GM18508 (cell line): Measurements from ENCODE around the gene ARHGAP9.

Experiments used
- ATAC-seq: cut with Tn5 transposase; IDR thresholded peaks from one replicate; pipeline ENCODE4 v1.9.1; 2021; ENCODE audit warnings: moderate number of reproducible peaks; ENCODE audit not compliant: insufficient read depth, unreplicated experiment

Gene ARHGAP9

GRCh38 chr12:57461276-57461916, 18.3 kb downstream of the ARHGAP9 start:
- ATAC-seq, result no peak

DNA sequence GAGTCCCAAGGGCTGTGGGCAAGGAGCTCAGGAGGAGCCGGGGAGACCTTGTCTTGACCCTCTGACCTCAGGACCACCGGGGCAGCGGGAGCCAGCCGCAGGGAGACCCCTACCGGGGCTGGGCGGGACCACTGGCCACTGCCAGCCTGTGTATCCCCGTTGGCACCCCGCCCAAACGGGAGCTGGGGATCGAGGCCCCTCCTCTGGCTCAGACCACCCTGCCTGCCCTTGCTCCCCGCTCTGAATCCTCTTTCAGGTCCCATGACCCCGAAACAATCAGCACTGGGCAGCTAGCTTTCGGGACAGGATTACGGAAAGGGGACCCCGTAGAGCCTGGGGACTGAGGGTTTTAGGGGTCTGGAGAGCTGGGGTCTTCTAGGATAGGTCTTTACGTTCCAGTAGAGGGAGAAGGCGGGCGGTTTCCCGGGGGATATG, 18.8 kb downstream of the ARHGAP9 start:
- ATAC-seq, result no peak

DNA sequence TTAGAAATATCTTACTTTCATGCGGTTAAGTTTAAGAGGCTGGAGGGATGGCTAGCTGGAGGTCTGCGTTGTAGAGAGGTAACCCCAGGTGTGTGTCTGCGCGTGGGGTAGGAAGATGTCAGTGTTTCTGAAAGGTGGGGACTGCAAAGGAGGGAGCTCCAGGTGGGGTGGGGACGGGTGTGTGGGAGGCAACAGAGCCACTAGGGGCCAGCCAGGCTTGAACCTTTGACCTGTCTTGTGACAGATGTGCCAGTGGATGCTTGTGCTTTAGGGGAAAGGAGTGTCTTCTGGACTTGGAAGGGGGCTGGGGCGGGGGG, 19.2 kb downstream of the ARHGAP9 start:
- no peak for ATAC-seq

- ATAC-seq, result no peak
These were observed 19.8 kb downstream of the ARHGAP9 start, which contains the start of gene GLI1 for GRCh38 chr12:57459750-57460467. Gene GLI1 (plus strand): TSS chr12:57459785. CDS start chr12:57463692, 3,907 bp downstream.

DNA sequence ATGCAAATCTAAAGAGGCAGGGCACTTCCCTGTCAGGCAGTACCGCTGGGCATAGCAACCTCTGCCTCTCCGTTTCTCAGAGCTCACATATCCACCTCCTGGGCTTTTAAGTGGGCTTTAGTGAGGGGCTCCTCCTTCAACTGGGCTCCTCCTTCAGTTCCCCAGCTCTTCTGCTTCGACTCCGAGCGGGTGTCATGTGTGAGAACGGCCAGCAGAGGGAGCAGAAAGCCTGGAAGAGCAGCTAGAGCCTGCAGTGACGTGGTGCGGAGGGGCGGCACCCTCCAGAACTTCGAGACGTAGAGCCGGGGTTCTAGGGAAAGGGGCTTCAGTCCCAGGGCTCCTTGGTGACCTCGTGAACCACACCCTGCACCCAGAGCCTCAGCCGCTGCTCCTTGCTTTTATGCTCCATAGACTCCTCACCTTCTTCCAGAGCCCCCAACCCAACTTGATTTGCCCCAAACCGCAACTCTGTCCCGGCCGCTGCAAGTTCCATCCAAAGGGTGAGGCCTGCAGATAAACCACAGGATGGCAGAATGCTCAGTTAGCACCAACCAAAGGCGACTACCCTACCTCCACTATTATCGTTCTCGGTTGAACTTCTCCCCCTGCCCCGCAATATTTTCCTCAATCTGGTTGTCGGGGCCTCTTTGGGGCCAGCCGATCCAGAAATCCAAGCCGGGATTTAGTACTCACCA, 20.5 kb downstream of the ARHGAP9 start:
- no peak for ATAC-seq

DNA sequence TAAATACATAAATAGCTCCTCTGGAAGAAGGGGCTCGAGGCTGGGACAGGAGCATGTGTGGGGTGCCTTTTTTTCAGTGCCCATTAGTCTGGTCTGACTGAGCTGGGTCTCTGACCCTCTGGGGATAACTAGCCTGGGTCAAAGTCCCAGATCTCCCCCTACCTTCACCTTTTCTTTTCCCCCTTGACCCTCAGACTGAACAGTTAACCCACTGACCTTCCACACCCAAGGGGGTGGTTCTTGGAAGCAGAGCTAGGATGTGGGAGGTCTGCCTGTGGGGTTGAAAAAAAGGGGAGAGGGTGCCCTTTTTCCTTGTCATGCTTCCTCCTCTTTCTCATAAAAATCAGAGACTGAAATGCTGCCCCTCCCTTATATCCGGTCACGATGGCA, 21.0 kb downstream of the ARHGAP9 start:
- ATAC-seq, result no peak

GRCh38 chr12:57456737-57457490, 22.8 kb downstream of the ARHGAP9 start:
- no peak for ATAC-seq

DNA sequence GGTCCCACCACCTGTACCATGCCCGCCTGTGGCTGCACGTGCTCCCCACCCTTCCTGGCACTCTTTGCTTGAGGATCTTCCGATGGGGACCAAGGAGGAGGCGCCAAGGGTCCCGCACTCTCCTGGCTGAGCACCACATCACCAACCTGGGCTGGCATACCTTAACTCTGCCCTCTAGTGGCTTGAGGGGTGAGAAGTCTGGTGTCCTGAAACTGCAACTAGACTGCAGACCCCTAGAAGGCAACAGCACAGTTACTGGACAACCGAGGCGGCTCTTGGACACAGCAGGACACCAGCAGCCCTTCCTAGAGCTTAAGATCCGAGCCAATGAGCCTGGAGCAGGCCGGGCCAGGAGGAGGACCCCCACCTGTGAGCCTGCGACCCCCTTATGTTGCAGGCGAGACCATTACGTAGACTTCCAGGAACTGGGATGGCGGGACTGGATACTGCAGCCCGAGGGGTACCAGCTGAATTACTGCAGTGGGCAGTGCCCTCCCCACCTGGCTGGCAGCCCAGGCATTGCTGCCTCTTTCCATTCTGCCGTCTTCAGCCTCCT, 23.4 kb downstream of the ARHGAP9 start:
- ATAC-seq, result no peak

DNA sequence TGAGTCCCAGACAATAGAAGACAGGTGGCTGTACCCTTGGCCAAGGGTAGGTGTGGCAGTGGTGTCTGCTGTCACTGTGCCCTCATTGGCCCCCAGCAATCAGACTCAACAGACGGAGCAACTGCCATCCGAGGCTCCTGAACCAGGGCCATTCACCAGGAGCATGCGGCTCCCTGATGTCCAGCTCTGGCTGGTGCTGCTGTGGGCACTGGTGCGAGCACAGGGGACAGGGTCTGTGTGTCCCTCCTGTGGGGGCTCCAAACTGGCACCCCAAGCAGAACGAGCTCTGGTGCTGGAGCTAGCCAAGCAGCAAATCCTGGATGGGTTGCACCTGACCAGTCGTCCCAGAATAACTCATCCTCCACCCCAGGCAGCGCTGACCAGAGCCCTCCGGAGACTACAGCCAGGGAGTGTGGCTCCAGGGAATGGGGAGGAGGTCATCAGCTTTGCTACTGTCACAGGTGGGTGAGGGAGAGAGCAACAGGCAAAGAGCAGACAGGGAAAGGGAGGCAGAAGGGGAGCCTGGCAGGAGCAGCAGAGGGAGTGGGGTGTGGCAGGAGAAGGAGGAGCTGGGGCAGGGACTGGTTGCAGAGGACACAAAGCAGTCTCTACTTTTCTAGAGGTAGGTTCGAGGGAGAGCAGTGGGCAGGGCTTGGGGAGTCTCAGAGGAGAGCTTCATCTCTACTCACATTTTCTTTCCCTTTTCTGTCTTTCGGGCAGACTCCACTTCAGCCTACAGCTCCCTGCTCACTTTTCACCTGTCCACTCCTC, 24.1 kb downstream of the ARHGAP9 start:
- ATAC-seq, result no peak

GRCh38 chr12:57454566-57455373, 24.9 kb downstream of the ARHGAP9 start, which contains the start of gene INHBE:
Gene INHBE (plus strand): TSS chr12:57455307. CDS start chr12:57455537, 230 bp downstream.
- no peak for ATAC-seq

- ATAC-seq, result no peak
These were observed 25.5 kb downstream of the ARHGAP9 start for GRCh38 chr12:57454213-57454565.

DNA sequence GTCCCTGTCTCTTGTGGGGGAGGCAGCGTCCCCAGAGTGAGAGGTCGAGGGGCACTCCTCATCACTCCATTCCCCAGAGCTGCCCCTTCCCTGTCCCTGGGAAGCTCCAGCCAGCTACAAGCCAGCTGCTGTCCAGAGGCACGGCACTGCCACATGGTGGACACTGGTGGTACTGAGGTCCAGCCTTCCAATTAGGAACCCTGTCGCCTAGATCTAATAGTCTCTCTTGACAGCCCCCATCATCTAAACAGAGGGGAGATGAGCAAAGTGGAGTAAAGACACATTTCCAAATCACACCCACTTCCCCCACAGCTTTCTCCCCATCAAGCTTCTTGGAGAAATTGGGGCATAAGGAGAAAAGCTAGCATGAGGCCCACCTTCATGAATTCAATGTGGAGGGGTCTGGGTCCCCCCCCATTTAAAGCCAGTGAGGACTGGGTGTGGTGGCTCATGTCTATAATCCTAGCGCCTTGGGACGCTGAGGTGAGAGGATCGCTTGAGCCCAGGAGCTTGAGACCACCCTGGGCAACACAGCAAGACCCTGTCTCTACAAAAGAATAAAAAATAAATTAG, 26.6 kb downstream of the ARHGAP9 start:
- no peak for ATAC-seq

GRCh38 chr12:57452181-57452936, 27.3 kb downstream of the ARHGAP9 start:
- ATAC-seq, result no peak

DNA sequence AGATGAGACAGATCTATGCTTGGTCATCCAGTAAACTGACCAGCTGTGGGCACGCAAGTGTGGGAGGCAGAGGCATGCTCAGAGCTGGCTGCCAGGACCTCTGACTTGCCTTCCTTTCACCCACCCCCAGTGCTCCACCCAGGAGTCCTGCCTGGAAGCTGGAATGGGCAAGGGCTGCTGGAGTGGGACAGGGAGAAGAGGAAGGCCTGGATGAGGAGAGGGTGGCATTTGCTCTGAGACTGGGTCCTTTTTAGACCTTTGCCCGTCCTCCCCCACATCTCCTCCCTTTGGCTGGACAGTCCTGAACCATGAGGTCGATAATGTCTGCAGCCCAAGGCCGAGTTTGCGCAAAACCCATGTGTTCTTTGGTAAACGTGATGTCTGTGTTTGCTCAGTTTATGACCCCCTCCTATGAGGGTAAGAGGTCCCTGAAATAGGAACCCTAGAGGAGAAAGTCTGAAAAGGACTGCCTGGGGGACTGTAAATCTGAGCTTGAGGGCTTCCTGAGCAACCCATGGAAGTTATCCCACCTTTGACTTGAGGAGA, 28.4 kb downstream of the ARHGAP9 start:
- ATAC-seq, result no peak

DNA sequence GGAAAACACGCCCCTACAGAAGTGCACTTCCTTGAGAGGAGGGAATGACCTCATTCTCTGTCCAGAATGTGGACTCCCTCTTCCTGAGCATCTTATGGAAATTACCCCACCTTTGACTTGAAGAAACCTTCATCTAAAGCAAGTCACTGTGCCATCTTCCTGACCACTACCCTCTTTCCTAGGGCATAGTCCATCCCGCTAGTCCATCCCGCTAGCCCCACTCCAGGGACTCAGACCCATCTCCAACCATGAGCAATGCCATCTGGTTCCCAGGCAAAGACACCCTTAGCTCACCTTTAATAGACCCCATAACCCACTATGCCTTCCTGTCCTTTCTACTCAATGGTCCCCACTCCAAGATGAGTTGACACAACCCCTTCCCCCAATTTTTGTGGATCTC, 29.6 kb downstream of the ARHGAP9 start:
- no peak for ATAC-seq

DNA sequence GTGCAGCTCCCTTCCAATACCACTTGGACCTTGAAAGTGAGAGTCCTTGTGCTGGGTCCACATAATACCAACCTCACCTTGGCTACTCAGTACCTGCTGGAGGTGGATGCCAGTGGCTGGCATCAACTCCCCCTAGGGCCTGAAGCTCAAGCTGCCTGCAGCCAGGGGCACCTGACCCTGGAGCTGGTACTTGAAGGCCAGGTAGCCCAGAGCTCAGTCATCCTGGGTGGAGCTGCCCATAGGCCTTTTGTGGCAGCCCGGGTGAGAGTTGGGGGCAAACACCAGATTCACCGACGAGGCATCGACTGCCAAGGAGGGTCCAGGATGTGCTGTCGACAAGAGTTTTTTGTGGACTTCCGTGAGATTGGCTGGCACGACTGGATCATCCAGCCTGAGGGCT, 30.3 kb downstream of the ARHGAP9 start:
- no peak for ATAC-seq

DNA sequence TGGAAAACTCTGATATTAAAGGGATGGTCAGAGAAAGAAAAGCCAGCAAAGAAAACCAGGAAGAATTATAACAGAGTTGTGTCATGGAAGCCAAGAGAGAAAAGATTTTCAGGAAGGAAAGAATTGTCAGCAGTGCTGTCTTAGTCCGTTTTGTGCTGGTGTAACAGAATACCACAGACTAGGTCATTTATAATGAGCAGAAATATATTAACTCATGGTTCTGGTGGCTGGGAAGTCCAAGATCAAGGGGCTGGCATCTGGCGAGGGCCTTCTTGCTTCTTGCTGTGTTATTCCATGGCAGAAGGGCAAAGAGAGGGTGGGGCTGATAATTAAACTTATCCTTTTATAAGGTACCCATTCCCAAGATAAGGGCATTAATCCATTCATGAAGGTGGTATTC, 31.0 kb downstream of the ARHGAP9 start:
- no peak for ATAC-seq
